Measurements from ENCODE around the gene ANKRD6. TPM values are rescaled to one million over a fixed set of nuclear protein-coding genes. Genes with fewer than 3 reads are reported as not detected.

The ANKRD6 gene
- polyA plus RNA-seq, 3 donors: 0.93 to 3.0 (median 1.2) TPM

DNA sequence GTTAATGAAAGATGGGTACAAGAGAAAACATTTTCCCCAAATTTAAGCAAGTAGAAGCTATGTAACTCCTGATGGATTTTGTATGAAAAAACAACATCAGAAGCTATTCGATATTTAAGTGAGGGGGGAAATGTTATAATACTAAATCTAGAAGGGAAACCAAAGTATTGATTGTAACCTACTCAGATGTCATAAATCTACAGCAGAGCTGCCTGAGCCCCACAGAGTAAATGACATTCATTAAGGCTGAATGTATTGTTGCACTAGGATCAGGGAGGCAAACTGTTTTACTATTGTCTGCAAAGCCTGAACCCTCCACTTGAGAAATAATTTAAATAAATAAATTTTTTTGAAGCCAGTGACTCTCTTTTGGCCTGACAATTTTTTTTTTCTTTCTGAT lies 19.3 kb downstream of the ANKRD6 start:
- Mint-ChIP-seq H3K36me3 (no peaks in the 10 kb centered on the region), H3K9me3 (peaks cover 0 to 7% (median 2%) of the 10 kb centered on the region in 7 donors), H3K4me3 (no peak overlapping the region), H3K4me1 (peaks cover 7% of the 10 kb centered on the region), H3K27ac (no peak overlapping the region), H3K27me3 (ENCODE audit: low read depth in 3 of 3) (no peaks in the 10 kb centered on the region)
- Histone ChIP-seq H2AFZ (ENCODE audit: insufficient read depth, low read depth, low read length, poor library complexity, severe bottlenecking) (no peak overlapping the region), H3K4me3 (replicated peaks in 1 of 3; ENCODE audit: low read depth in 2 of 3, low read length in 3 of 3) (no peak overlapping the region), H3K27ac (ENCODE audit: low read depth in 1 of 2, low read length in 2 of 2) (no peak overlapping the region), H3K4me1 (ENCODE audit: control insufficient read depth in 1 of 2, insufficient read depth in 2 of 2, low read length in 2 of 2) (peaks cover 0 to 3% of the 10 kb centered on the region in 2 donors), H3K79me2 (ENCODE audit: insufficient read depth, low read length) (no peaks in the 10 kb centered on the region), H3K4me2 (replicated peaks; ENCODE audit: extremely low read depth, low read length, poor library complexity, severe bottlenecking) (no peak overlapping the region), H4K20me1 (ENCODE audit: insufficient read depth, low read length) (no peaks in the 10 kb centered on the region), H3K27me3 (ENCODE audit: control insufficient read depth in 2 of 2, insufficient read depth in 2 of 2, low read length in 2 of 2) (no peaks in the 10 kb centered on the region), H3K9me3 (replicated peaks in 1 of 2; ENCODE audit: control insufficient read depth in 1 of 2, insufficient read depth in 1 of 2, low read length in 2 of 2) (no peaks in the 10 kb centered on the region), H3K36me3 (replicated peaks in 1 of 2; ENCODE audit: control insufficient read depth in 1 of 2, insufficient read depth in 2 of 2, low read length in 2 of 2) (no peaks in the 10 kb centered on the region), H3K9ac (ENCODE audit: insufficient read depth, low read length, poor library complexity, severe bottlenecking) (no peak overlapping the region)
- no CpG with 5 or more reads among the region's 1 CpG for WGBS (ENCODE audit: insufficient coverage)
- DNase-seq: no peak
- intact Hi-C loops (cut with micrococcal nuclease): no loop called here
- TF ChIP-seq, protein P1, sequence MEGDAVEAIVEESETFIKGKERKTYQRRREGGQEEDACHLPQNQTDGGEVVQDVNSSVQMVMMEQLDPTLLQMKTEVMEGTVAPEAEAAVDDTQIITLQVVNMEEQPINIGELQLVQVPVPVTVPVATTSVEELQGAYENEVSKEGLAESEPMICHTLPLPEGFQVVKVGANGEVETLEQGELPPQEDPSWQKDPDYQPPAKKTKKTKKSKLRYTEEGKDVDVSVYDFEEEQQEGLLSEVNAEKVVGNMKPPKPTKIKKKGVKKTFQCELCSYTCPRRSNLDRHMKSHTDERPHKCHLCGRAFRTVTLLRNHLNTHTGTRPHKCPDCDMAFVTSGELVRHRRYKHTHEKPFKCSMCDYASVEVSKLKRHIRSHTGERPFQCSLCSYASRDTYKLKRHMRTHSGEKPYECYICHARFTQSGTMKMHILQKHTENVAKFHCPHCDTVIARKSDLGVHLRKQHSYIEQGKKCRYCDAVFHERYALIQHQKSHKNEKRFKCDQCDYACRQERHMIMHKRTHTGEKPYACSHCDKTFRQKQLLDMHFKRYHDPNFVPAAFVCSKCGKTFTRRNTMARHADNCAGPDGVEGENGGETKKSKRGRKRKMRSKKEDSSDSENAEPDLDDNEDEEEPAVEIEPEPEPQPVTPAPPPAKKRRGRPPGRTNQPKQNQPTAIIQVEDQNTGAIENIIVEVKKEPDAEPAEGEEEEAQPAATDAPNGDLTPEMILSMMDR (IDR thresholded peaks at IDR 0.05): no peak

DNA sequence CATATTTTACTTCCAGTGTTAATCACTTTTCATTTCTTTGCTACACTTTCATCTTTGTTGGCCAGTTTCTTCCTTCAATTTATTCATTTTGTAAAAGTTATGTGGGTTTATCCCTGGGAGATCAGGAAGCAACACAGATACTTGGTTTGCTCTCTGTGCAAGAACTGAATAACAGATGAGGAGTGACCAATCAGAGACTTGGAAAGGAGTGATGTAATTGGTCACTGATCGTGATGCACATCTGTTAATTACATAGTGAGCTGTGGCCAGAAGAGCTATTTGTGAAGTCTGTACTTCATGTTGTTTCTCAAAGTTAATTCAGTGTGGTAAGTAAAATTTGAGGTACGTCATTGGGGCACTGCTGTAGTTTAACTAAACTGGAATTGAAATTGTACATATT lies 21.3 kb downstream of the ANKRD6 start:
- H3K36me3 Mint-ChIP-seq: no peaks in the 10 kb centered on the region
- H3K27me3 Mint-ChIP-seq (ENCODE audit: low read depth in 3 of 3): no peaks in the 10 kb centered on the region
- Histone ChIP-seq H3K27me3 (ENCODE audit: control insufficient read depth in 2 of 2, insufficient read depth in 2 of 2, low read length in 2 of 2) (no peaks in the 10 kb centered on the region), H4K20me1 (ENCODE audit: insufficient read depth, low read length) (no peaks in the 10 kb centered on the region), H3K4me3 (replicated peaks in 1 of 3; ENCODE audit: low read depth in 2 of 3, low read length in 3 of 3) (no peak overlapping the region), H3K27ac (ENCODE audit: low read depth in 1 of 2, low read length in 2 of 2) (no peak overlapping the region), H3K36me3 (replicated peaks in 1 of 2; ENCODE audit: control insufficient read depth in 1 of 2, insufficient read depth in 2 of 2, low read length in 2 of 2) (no peaks in the 10 kb centered on the region), H3K4me2 (replicated peaks; ENCODE audit: extremely low read depth, low read length, poor library complexity, severe bottlenecking) (no peak overlapping the region), H3K9me3 (replicated peaks in 1 of 2; ENCODE audit: control insufficient read depth in 1 of 2, insufficient read depth in 1 of 2, low read length in 2 of 2) (no peaks in the 10 kb centered on the region), H3K9ac (ENCODE audit: insufficient read depth, low read length, poor library complexity, severe bottlenecking) (no peak overlapping the region), H2AFZ (ENCODE audit: insufficient read depth, low read depth, low read length, poor library complexity, severe bottlenecking) (no peak overlapping the region), H3K79me2 (ENCODE audit: insufficient read depth, low read length) (no peaks in the 10 kb centered on the region), H3K4me1 (ENCODE audit: control insufficient read depth in 1 of 2, insufficient read depth in 2 of 2, low read length in 2 of 2) (peaks cover 0 to 3% of the 10 kb centered on the region in 2 donors)
- no peak overlapping the region for H3K4me3 Mint-ChIP-seq
- peaks cover 3% of the 10 kb centered on the region for H3K4me1 Mint-ChIP-seq
- peaks cover 0 to 7% (median 2%) of the 10 kb centered on the region in 7 donors for H3K9me3 Mint-ChIP-seq
- TF ChIP-seq, protein P1 (IDR thresholded peaks at IDR 0.05): no peak
- intact Hi-C loops (cut with micrococcal nuclease): no loop called here
- no peak overlapping the region for H3K27ac Mint-ChIP-seq
- WGBS (ENCODE audit: insufficient coverage): 94% methylated on average over 1 of the region's 2 CpGs
- DNase-seq: no peak
